HCT116 (cell line): Measurements from ENCODE around the gene ST7L. TPM values are rescaled to one million over a fixed set of nuclear protein-coding genes. Genes with fewer than 3 reads are reported as not detected.

Source experiments
- ATAC-seq: fragments of 200-7000 bp; cut with Tn5 transposase; 2 replicates; pipeline ENCODE4 v1.9.1; 2020; ENCODE audit warnings: mild to moderate bottlenecking, moderate library complexity
- BruUV-seq: library from RNA; stranded (reverse); fragments of 400-500 nt; replicated peaks from 2 replicates; lab custom pipeline; 2021; lab: Mats Ljungman, UMichigan
- CTCF ChIA-PET: fragments of 300-600 bp; sonication (Branson Sonifier 250); formaldehyde crosslinking; loops from one replicate; lab custom pipeline; 2021; ENCODE audit warnings: antibody characterized with exemption; lab: Charles Lee
- POLR2A ChIA-PET: fragments of 300-600, 350-600 bp; sonication (Branson Sonifier 250); formaldehyde crosslinking; loops from one replicate; lab custom pipeline; 2021; ENCODE audit warnings: antibody characterized with exemption; lab: Charles Lee
- RAD21 ChIA-PET, 2 experiments: fragments of 300-600 bp; sonication (Branson Sonifier 250); formaldehyde crosslinking; loops; one replicate each; lab custom pipeline; 2023; ENCODE audit warnings: low total read pairs in 2 of 2; ENCODE audit not compliant: uncharacterized antibody in 2 of 2, unreplicated experiment in 2 of 2, low non-redundant PET in 1 of 2; lab: Charles Lee
- DNase-seq: peaks from one replicate; pipeline ENCODE4 v3.0.0-alpha.2; 2010; ENCODE audit warnings: low read depth, low spot score
- H2AFZ ChIP-seq: fragments of 200-600 bp; shearing (Covaris generic), sonication (generic); 2 replicates; pipeline ENCODE4 v1.6.1; 2017; ENCODE audit warnings: low read depth, mixed run types, mixed read lengths, antibody characterized with exemption, low read length; ENCODE audit not compliant: poor library complexity, severe bottlenecking
- H3K27ac ChIP-seq: 2 replicates; pipeline ENCODE4 v1.5.1; 2012; ENCODE audit warnings: low read depth, low read length
- H3K27me3 ChIP-seq: fragments of 200-600 bp; sonication (generic); 2 replicates; pipeline ENCODE4 v1.6.1; 2016; ENCODE audit warnings: mixed run types, low read length, mixed read lengths; ENCODE audit not compliant: insufficient read depth
- H3K36me3 ChIP-seq, 2 experiments: fragments of 200-500 bp in 1 of 2; fragments of 200-600 bp in 1 of 2; sonication (Bioruptor generic) in 1 of 2; sonication (generic) in 1 of 2; 2 replicates each; pipeline versions ENCODE4 v1.5.1 to v1.6.1; 2014 to 2016; ENCODE audit warnings: low read length in 2 of 2, inconsistent platforms in 1 of 2, mixed read lengths in 1 of 2, mixed run types in 1 of 2; ENCODE audit not compliant: insufficient read depth in 2 of 2, control insufficient read depth in 1 of 2
- H3K4me1 ChIP-seq, 2 experiments: fragments of 200-600 bp in 1 of 2; sonication (generic) in 1 of 2; 2 replicates each; pipeline versions ENCODE4 v1.5.1 to v1.6.1; 2012 to 2017; ENCODE audit warnings: low read length in 2 of 2, inconsistent platforms in 1 of 2, mild to moderate bottlenecking in 1 of 2, mixed read lengths in 1 of 2, mixed run types in 1 of 2, moderate library complexity in 1 of 2; ENCODE audit not compliant: insufficient read depth in 2 of 2, control insufficient read depth in 1 of 2
- H3K4me2 ChIP-seq: fragments of 200-600 bp; sonication (generic); 2 replicates; pipeline ENCODE4 v1.6.1; 2017; ENCODE audit warnings: mixed run types, low read length, mixed read lengths
- H3K4me3 ChIP-seq, 2 experiments: fragments of 200-600 bp in 1 of 2; sonication (generic) in 1 of 2; replicated peaks in 1 of 2; 2 replicates each; pipeline ENCODE4 v1.5.1; 2011 to 2016; ENCODE audit warnings: low read length in 2 of 2, control low read depth in 1 of 2, low read depth in 1 of 2, mild to moderate bottlenecking in 1 of 2, mixed read lengths in 1 of 2, mixed run types in 1 of 2
- H3K79me2 ChIP-seq: fragments of 200-600 bp; sonication (generic); 2 replicates; pipeline ENCODE4 v1.6.1; 2017; ENCODE audit warnings: mild to moderate bottlenecking, mixed run types, low read length, moderate library complexity, mixed read lengths; ENCODE audit not compliant: insufficient read depth
- H3K9ac ChIP-seq: fragments of 200-600 bp; sonication (generic); 2 replicates; pipeline ENCODE4 v1.6.1; 2016; ENCODE audit warnings: low read length, mixed read lengths
- H3K9me2 ChIP-seq: fragments of 200-600 bp; sonication (generic), shearing (Covaris generic); 2 replicates; pipeline ENCODE4 v1.6.1; 2017; ENCODE audit warnings: mixed run types, mild to moderate bottlenecking, moderate library complexity; ENCODE audit not compliant: insufficient read depth
- H3K9me3 ChIP-seq, 2 experiments: fragments of 200-500 bp in 1 of 2; fragments of 200-600 bp in 1 of 2; sonication (Bioruptor generic) in 1 of 2; sonication (generic) in 1 of 2; 2 replicates each; pipeline ENCODE4 v1.6.1; 2014 to 2017; ENCODE audit warnings: low read length in 2 of 2, mixed read lengths in 2 of 2, inconsistent platforms in 1 of 2, low read depth in 1 of 2, mild to moderate bottlenecking in 1 of 2, mixed run types in 1 of 2, moderate library complexity in 1 of 2; ENCODE audit not compliant: control insufficient read depth in 1 of 2, insufficient read depth in 1 of 2
- H4K20me1 ChIP-seq: fragments of 200-600 bp; sonication (generic), shearing (Covaris generic); 2 replicates; pipeline ENCODE4 v1.6.1; 2017; ENCODE audit warnings: mixed run types, mild to moderate bottlenecking, moderate library complexity; ENCODE audit not compliant: insufficient read depth
- CEBPB ChIP-seq: IDR thresholded peaks from 2 replicates; pipeline ENCODE4 v1.6.1; 2012; ENCODE audit warnings: low read depth
- EGR1 ChIP-seq: IDR thresholded peaks from 2 replicates; pipeline ENCODE4 v1.6.1; 2012; ENCODE audit warnings: low read depth
- EZH2 ChIP-seq: fragments of 200-600 bp; sonication (generic); IDR thresholded peaks from 2 replicates; pipeline ENCODE4 v1.6.1; 2017; ENCODE audit warnings: antibody characterized with exemption, mixed run types
- JUND ChIP-seq: IDR thresholded peaks from 2 replicates; pipeline ENCODE4 v1.6.1; 2012
- POLR2A ChIP-seq: IDR thresholded peaks from 2 replicates; pipeline ENCODE4 v1.7.0; 2011; ENCODE audit warnings: borderline replicate concordance; ENCODE audit not compliant: insufficient read depth, insufficient read length; ENCODE audit errors: extremely low read depth
- POLR2AphosphoS5 ChIP-seq: IDR thresholded peaks from 2 replicates; pipeline ENCODE4 v1.6.1; 2011; ENCODE audit warnings: mild to moderate bottlenecking, low read depth, low read length, moderate library complexity
- RAD21 ChIP-seq: IDR thresholded peaks from 2 replicates; pipeline ENCODE4 v1.6.1; 2012; ENCODE audit warnings: low read depth, mild to moderate bottlenecking
- SIN3A ChIP-seq: IDR thresholded peaks from 2 replicates; pipeline ENCODE4 v1.6.1; 2012; ENCODE audit warnings: low read depth
- TCF7L2 ChIP-seq: IDR thresholded peaks from 2 replicates; pipeline ENCODE4 v1.7.0; 2011; ENCODE audit warnings: borderline replicate concordance, inconsistent platforms; ENCODE audit not compliant: insufficient read depth, insufficient read length; ENCODE audit errors: extremely low read depth
- ZFX ChIP-seq: fragments of 450-650 bp; IDR thresholded peaks from 2 replicates; pipeline ENCODE4 v1.6.1; 2017
- intact Hi-C: fragments of 100-400 bp; cut with micrococcal nuclease; formaldehyde crosslinking; loops from 2 replicates; pipeline ENCODE4 v1.10.0; 2022
- total RNA-seq: library from RNA; stranded (reverse); gene quantifications from one replicate; pipeline ENCODE4 v1.2.1, GENCODE V29; 2021; ENCODE audit not compliant: unreplicated experiment
- TF ChIP-seq, protein P1 (sequence below): IDR thresholded peaks from 2 replicates; pipeline ENCODE4 v1.6.1; 2012
- TF ChIP-seq, protein P2 (sequence below): IDR thresholded peaks from 2 replicates; pipeline ENCODE4 v1.6.1; 2011; ENCODE audit warnings: mild to moderate bottlenecking, low read length, moderate library complexity; ENCODE audit not compliant: insufficient replicate concordance; ENCODE audit errors: extremely low read depth
- TF ChIP-seq, protein P3 (sequence below): IDR thresholded peaks from 2 replicates; pipeline ENCODE4 v1.6.1; 2012
- TF ChIP-seq, protein P4 (sequence below), 3 experiments: fragments of 200-600 bp in 1 of 3; sonication (generic) in 1 of 3; IDR thresholded peaks in 2 of 3; conservative IDR thresholded peaks in 1 of 3; 2 replicates each; pipeline ENCODE4 v1.5.1; 2012 to 2017; ENCODE audit warnings: low read depth in 2 of 3, low read length in 2 of 3, antibody characterized with exemption in 1 of 3, borderline replicate concordance in 1 of 3, control low read depth in 1 of 3, mild to moderate bottlenecking in 1 of 3, mixed read lengths in 1 of 3, mixed run types in 1 of 3, moderate library complexity in 1 of 3; ENCODE audit not compliant: insufficient read depth in 1 of 3

ST7L gene
- total RNA-seq, 1 experiment from 2014 or later = 19.9 TPM

DNA sequence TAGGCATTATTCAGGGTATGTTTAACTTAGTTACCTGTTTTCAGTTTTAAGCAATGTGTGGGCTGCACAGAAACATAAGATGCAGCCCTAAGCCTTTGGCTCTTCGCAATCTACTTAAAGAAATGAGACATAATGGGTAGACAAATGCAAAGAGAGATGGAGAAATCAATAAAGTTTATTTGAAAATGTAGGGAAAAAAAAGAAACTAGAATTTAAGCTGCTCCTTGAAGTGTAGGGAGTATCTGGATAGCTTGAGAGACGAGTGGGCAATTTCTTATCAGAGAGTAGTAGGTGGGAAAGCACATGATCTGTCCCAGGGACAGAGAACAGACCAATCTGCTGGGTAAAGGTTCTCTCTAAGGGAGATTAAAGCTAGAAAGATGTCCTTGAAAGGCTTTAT, 101.3 kb downstream of the ST7L start:
- H2AFZ ChIP-seq = no peak overlapping the region
- POLR2A ChIA-PET = no interaction called here
- TF ChIP-seq TCF7L2 = no peak
- TF ChIP-seq JUND = no peak
- TF ChIP-seq, protein P1, sequence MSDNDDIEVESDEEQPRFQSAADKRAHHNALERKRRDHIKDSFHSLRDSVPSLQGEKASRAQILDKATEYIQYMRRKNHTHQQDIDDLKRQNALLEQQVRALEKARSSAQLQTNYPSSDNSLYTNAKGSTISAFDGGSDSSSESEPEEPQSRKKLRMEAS = no peak
- no peak for TF ChIP-seq EGR1
- TF ChIP-seq CEBPB = no peak
- no peak for TF ChIP-seq SIN3A
- TF ChIP-seq, protein P2, sequence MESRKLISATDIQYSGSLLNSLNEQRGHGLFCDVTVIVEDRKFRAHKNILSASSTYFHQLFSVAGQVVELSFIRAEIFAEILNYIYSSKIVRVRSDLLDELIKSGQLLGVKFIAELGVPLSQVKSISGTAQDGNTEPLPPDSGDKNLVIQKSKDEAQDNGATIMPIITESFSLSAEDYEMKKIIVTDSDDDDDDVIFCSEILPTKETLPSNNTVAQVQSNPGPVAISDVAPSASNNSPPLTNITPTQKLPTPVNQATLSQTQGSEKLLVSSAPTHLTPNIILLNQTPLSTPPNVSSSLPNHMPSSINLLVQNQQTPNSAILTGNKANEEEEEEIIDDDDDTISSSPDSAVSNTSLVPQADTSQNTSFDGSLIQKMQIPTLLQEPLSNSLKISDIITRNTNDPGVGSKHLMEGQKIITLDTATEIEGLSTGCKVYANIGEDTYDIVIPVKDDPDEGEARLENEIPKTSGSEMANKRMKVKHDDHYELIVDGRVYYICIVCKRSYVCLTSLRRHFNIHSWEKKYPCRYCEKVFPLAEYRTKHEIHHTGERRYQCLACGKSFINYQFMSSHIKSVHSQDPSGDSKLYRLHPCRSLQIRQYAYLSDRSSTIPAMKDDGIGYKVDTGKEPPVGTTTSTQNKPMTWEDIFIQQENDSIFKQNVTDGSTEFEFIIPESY = no peak
- no peak for TF ChIP-seq POLR2A
- TF ChIP-seq, protein P3, sequence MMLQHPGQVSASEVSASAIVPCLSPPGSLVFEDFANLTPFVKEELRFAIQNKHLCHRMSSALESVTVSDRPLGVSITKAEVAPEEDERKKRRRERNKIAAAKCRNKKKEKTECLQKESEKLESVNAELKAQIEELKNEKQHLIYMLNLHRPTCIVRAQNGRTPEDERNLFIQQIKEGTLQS = no peak
- TF ChIP-seq, protein P4, sequence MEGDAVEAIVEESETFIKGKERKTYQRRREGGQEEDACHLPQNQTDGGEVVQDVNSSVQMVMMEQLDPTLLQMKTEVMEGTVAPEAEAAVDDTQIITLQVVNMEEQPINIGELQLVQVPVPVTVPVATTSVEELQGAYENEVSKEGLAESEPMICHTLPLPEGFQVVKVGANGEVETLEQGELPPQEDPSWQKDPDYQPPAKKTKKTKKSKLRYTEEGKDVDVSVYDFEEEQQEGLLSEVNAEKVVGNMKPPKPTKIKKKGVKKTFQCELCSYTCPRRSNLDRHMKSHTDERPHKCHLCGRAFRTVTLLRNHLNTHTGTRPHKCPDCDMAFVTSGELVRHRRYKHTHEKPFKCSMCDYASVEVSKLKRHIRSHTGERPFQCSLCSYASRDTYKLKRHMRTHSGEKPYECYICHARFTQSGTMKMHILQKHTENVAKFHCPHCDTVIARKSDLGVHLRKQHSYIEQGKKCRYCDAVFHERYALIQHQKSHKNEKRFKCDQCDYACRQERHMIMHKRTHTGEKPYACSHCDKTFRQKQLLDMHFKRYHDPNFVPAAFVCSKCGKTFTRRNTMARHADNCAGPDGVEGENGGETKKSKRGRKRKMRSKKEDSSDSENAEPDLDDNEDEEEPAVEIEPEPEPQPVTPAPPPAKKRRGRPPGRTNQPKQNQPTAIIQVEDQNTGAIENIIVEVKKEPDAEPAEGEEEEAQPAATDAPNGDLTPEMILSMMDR (IDR thresholded peaks at IDR 0.05 in 2 of 3, conservative IDR thresholded peaks at IDR 0.05 in 1 of 3; ENCODE audit: borderline replicate concordance in 1 of 3, insufficient read depth in 1 of 3, low read depth in 2 of 3, low read length in 2 of 3) = no peak
- no peak for TF ChIP-seq RAD21
- no peak for TF ChIP-seq EZH2
- TF ChIP-seq POLR2AphosphoS5 = no peak
- TF ChIP-seq ZFX = no peak
- TF ChIP-seq, all 23 proteins: peak for 0
- Histone ChIP-seq H3K4me1 (peaks cover 2 to 13% of the 10 kb centered on the region in 2 experiments; a peak in 2 of 4 replicates), H3K9ac (no peak overlapping the region), H3K9me3 (no peaks in the 10 kb centered on the region), H3K9me2 (no peaks in the 10 kb centered on the region), H4K20me1 (no peaks in the 10 kb centered on the region), H3K4me3 (no peak overlapping the region), H3K79me2 (no peaks in the 10 kb centered on the region), H3K27me3 (no peaks in the 10 kb centered on the region), H3K4me2 (no peak overlapping the region), H3K27ac (no peak overlapping the region), H3K36me3 (no peaks in the 10 kb centered on the region)
- intact Hi-C loops = no loop called here
- no TSS peak for BruUV-seq
- DNase-seq (no peak), ATAC-seq (no peak)
- CTCF ChIA-PET = no interaction called here
- RAD21 ChIA-PET = no interaction called here
